Loucy (cell line): ENCODE measurements around the gene ZMAT5.

Experiments used
- H2AFZ ChIP-seq: fragments of 200-600 bp; sonication (generic); 2 replicates; pipeline ENCODE4 v1.6.0; 2016; ENCODE audit warnings: antibody characterized with exemption, mild to moderate bottlenecking, low read length, moderate library complexity
- H3F3A ChIP-seq: fragments of 200-600 bp; 2 replicates; pipeline ENCODE4 v1.6.0; 2016; ENCODE audit warnings: antibody characterized with exemption, low read depth, mild to moderate bottlenecking
- H3K27me3 ChIP-seq: fragments of 200-600 bp; sonication (generic); 2 replicates; pipeline ENCODE4 v1.6.1; 2014; ENCODE audit warnings: low read length, mild to moderate bottlenecking; ENCODE audit not compliant: insufficient read depth, poor library complexity, severe bottlenecking
- H3K36me3 ChIP-seq: fragments of 200-600 bp; sonication (generic); 2 replicates; pipeline ENCODE4 v1.6.1; 2016; ENCODE audit warnings: low read length; ENCODE audit not compliant: insufficient read depth
- H3K4me1 ChIP-seq: fragments of 200-600 bp; sonication (generic); 2 replicates; pipeline ENCODE4 v1.5.1; 2014; ENCODE audit warnings: low read length, mild to moderate bottlenecking; ENCODE audit not compliant: insufficient read depth, poor library complexity, severe bottlenecking
- H3K4me2 ChIP-seq: fragments of 200-600 bp; sonication (generic); 2 replicates; pipeline ENCODE4 v1.6.0; 2014; ENCODE audit warnings: antibody characterized with exemption, low read length, low read depth, mild to moderate bottlenecking; ENCODE audit not compliant: poor library complexity, severe bottlenecking
- H3K4me3 ChIP-seq: fragments of 200-600 bp; sonication (generic); 2 replicates; pipeline ENCODE4 v1.5.1; 2014; ENCODE audit warnings: low read length, mild to moderate bottlenecking, mixed read lengths; ENCODE audit not compliant: poor library complexity, severe bottlenecking
- H3K79me2 ChIP-seq: fragments of 200-600 bp; sonication (generic); 2 replicates; pipeline ENCODE4 v1.6.1; 2014; ENCODE audit warnings: low read length; ENCODE audit not compliant: insufficient read depth
- H3K9ac ChIP-seq: fragments of 200-600 bp; sonication (generic); 2 replicates; pipeline ENCODE4 v1.6.0; 2014; ENCODE audit warnings: mild to moderate bottlenecking, low read depth, low read length, moderate library complexity; ENCODE audit not compliant: poor library complexity, severe bottlenecking
- H3K9me2 ChIP-seq: fragments of 200-600 bp; sonication (generic); replicated peaks from 2 replicates; pipeline ENCODE4 v1.6.1; 2016; ENCODE audit warnings: low read depth, low read length, mixed read lengths
- H3K9me3 ChIP-seq: fragments of 200-600 bp; sonication (generic); 2 replicates; pipeline ENCODE4 v1.6.1; 2014; ENCODE audit warnings: mild to moderate bottlenecking, antibody characterized with exemption, low read length, low read depth; ENCODE audit not compliant: insufficient read depth
- H4K20me1 ChIP-seq: fragments of 200-600 bp; sonication (generic); 2 replicates; pipeline ENCODE4 v1.6.0; 2014; ENCODE audit warnings: antibody characterized with exemption, low read length, mild to moderate bottlenecking; ENCODE audit not compliant: insufficient read depth, poor library complexity, severe bottlenecking
- EZH2phosphoT487 ChIP-seq: fragments of 200-600 bp; IDR thresholded peaks from 2 replicates; pipeline ENCODE4 v1.6.1; 2018; ENCODE audit warnings: antibody characterized with exemption, mild to moderate bottlenecking, moderate library complexity, borderline replicate concordance
- TF ChIP-seq, protein P1 (sequence below): fragments of 200-600 bp; sonication (generic); conservative IDR thresholded peaks from 2 replicates; pipeline ENCODE4 v1.5.1; 2014; ENCODE audit warnings: mild to moderate bottlenecking, antibody characterized with exemption, low read length

The ZMAT5 gene

DNA sequence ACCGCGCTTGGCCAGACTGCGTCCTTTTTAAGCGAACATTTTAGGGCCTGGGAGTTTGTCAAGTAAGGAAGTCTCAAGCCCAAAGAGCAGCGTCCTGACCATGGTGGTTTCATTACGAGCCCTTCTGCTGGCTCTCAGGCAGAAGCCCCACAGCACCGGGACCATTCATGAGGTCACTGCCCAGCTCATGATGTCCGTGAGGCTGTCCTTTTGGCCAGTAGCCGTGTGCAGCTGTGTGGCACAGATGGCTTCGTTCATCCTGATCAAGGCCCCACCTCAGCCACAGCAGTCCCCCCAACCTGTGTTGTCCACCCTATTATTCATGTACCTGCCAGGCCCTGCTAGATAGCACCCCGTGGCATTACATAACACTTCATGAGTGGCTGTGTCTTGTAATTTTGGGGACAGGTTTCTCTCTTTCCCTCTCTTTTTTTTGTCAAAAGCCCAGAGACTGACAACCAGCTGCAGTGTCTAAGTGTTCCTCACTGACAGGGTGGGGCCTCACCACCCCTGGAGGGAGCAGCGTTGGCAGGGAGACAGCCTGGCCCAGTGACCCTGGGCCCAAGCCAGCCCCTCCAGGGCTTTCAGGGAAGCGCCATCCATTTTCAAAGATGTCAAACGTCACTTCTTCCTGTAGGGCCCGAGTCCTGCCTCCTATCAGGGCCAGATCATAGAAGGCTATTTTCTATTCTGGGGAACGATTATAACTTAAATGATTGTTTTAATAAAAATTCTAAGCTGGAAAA, 68.8 kb downstream of the ZMAT5 start:
- Histone ChIP-seq H3K9me2 (no peaks in the 10 kb centered on the region), H3K4me1 (no peaks in the 10 kb centered on the region), H3K4me3 (no peak overlapping the region), H2AFZ (no peak overlapping the region), H3K36me3 (peaks cover 38% of the 10 kb centered on the region; the same call in 1 of the 2 replicates), H3K9me3 (no peaks in the 10 kb centered on the region), H3K27me3 (no peaks in the 10 kb centered on the region), H3K4me2 (no peak overlapping the region), H4K20me1 (no peaks in the 10 kb centered on the region), H3K9ac (no peak overlapping the region), H3F3A (no peaks in the 10 kb centered on the region), H3K79me2 (no peaks in the 10 kb centered on the region)
- TF ChIP-seq, protein P1, sequence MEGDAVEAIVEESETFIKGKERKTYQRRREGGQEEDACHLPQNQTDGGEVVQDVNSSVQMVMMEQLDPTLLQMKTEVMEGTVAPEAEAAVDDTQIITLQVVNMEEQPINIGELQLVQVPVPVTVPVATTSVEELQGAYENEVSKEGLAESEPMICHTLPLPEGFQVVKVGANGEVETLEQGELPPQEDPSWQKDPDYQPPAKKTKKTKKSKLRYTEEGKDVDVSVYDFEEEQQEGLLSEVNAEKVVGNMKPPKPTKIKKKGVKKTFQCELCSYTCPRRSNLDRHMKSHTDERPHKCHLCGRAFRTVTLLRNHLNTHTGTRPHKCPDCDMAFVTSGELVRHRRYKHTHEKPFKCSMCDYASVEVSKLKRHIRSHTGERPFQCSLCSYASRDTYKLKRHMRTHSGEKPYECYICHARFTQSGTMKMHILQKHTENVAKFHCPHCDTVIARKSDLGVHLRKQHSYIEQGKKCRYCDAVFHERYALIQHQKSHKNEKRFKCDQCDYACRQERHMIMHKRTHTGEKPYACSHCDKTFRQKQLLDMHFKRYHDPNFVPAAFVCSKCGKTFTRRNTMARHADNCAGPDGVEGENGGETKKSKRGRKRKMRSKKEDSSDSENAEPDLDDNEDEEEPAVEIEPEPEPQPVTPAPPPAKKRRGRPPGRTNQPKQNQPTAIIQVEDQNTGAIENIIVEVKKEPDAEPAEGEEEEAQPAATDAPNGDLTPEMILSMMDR: no peak
- TF ChIP-seq EZH2phosphoT487: no peak

DNA sequence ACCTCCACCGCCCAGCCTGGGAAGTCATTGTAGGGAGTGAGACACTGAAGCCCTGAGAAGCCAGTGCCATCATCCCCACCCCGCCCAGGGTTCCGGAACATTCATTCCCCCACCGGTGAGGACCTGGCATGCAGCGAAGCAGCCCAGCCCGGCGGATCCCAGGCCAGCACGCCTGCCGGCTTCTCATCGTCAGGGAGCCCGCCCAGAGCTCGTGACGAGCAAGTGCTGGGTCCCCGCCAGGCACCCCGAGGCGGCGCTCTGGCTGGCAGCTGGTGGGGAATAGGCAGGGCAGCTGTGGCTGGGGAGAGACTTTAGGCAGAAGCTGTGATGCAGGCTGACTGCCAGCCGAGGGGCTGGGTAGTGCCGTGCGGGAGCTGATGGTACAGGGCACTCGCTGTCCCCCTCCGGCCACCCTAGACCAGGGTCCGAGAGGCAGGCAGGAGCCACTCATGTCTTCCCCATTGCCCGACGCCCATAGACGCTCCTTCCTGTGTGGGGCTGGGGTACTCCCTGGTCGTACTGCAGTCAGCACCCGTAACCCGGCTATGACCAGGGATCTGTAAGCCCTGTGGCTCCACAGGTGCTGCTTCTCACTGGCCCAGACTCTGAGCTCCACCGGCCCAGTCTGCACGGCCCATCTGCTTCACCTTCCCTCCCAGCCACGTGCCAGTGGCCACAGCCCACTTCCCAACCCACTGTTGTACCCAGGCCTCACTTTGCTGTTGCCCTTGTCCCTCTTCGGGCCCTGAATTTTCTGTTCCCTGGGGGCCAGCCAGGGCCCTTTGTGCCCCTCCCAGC, 71.5 kb downstream of the ZMAT5 start:
- Histone ChIP-seq H3K27me3 (no peaks in the 10 kb centered on the region), H3K9ac (no peak overlapping the region), H3K4me1 (no peaks in the 10 kb centered on the region), H2AFZ (no peak overlapping the region), H3K9me2 (no peaks in the 10 kb centered on the region), H3K9me3 (no peaks in the 10 kb centered on the region), H3F3A (no peaks in the 10 kb centered on the region), H3K4me2 (no peak overlapping the region), H3K4me3 (no peak overlapping the region), H3K36me3 (peaks cover 48% of the 10 kb centered on the region; the same call in 1 of the 2 replicates), H3K79me2 (no peaks in the 10 kb centered on the region), H4K20me1 (no peaks in the 10 kb centered on the region)
- TF ChIP-seq, protein P1: no peak
- no peak for TF ChIP-seq EZH2phosphoT487

DNA sequence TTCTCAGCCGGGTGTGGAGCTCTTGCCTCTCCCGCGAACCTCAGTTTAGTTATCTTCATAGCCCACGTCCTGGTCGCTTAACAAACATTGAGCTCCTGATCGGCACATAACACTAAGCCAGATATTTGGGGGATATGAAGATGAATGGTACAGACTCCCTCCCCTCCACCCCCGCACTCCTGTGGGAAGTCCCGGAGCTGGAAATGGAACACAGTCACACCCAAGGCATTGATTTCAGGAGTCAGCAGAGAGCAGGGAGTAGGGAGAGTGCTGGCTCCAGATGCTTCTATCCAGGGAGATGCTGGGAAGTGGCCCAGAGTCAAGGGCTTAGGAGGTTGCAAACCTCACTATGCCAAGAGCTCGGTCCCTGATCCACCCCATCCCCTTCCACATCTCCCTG, 73.1 kb downstream of the ZMAT5 start:
- H3K4me2 ChIP-seq: no peak overlapping the region
- no peak overlapping the region for H3K9ac ChIP-seq
- H3K27me3 ChIP-seq: no peaks in the 10 kb centered on the region
- no peak overlapping the region for H2AFZ ChIP-seq
- no peaks in the 10 kb centered on the region for H3K9me2 ChIP-seq
- no peak for TF ChIP-seq EZH2phosphoT487
- TF ChIP-seq, protein P1: no peak
- no peaks in the 10 kb centered on the region for H3F3A ChIP-seq
- H3K36me3 ChIP-seq: peaks cover 53% of the 10 kb centered on the region; the same call in 1 of the 2 replicates
- H4K20me1 ChIP-seq: no peaks in the 10 kb centered on the region
- no peaks in the 10 kb centered on the region for H3K79me2 ChIP-seq
- no peaks in the 10 kb centered on the region for H3K9me3 ChIP-seq
- no peak overlapping the region for H3K4me3 ChIP-seq
- no peaks in the 10 kb centered on the region for H3K4me1 ChIP-seq
